Mucosa of stomach (tissue), 1 donor: ENCODE measurements around the gene TNFRSF11A.
A peak's percentile ranks its signal among the peaks of the same experiment; 100 is the strongest.

Experiments used
- H3K27me3 ChIP-seq: one replicate; pipeline ENCODE4 v1.7.0; 2013; ENCODE audit warnings: mild to moderate bottlenecking, low read length; ENCODE audit not compliant: control insufficient read depth, insufficient read depth
- H3K36me3 ChIP-seq: one replicate; pipeline ENCODE4 v1.7.0; 2013; ENCODE audit warnings: low read length; ENCODE audit not compliant: control insufficient read depth, insufficient read depth
- H3K4me1 ChIP-seq: one replicate; pipeline ENCODE4 v1.7.0; 2013; ENCODE audit warnings: mild to moderate bottlenecking, low read length; ENCODE audit not compliant: control insufficient read depth, insufficient read depth
- H3K4me3 ChIP-seq: one replicate; pipeline ENCODE4 v1.7.0; 2013; ENCODE audit warnings: low read length
- H3K9ac ChIP-seq: one replicate; pipeline ENCODE4 v1.7.0; 2013; ENCODE audit warnings: mild to moderate bottlenecking, low read length, moderate library complexity
- H3K9me3 ChIP-seq: one replicate; pipeline ENCODE4 v1.7.0; 2013; ENCODE audit warnings: mild to moderate bottlenecking, low read length, moderate library complexity; ENCODE audit not compliant: control insufficient read depth
- donor health status: Pancreatic carcinoma.

Gene TNFRSF11A

GRCh38 chr18:62413206-62413605, 88.1 kb downstream of the TNFRSF11A start:
- no peaks in the 10 kb centered on the region for H3K27me3 ChIP-seq
- H3K36me3 ChIP-seq: no peaks in the 10 kb centered on the region
- no peak overlapping the region for H3K4me3 ChIP-seq
- no peak overlapping the region for H3K9ac ChIP-seq
- H3K4me1 ChIP-seq: no peaks in the 10 kb centered on the region
- H3K9me3 ChIP-seq: no peaks in the 10 kb centered on the region

DNA sequence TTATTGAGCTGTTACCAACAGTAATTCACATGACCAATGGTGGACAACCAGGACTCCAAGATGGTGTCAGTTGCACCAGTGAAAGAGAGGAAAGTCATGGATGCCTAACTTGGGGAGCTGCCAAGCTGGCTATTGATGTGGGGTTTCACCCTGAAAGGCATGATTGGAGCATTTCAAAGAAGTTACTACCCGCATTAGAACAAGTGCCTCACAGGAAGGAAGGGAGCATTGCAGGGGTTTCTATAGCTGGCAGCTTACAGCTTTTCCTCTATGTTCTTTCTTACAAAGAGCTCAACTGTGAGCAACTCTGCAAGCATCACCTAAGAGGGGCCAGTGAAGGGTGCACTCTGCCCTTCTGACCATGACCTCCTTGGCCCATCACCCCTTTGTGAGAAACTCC, 93.1 kb downstream of the TNFRSF11A start:
- no peak overlapping the region for H3K4me3 ChIP-seq
- H3K9me3 ChIP-seq: no peaks in the 10 kb centered on the region
- no peak overlapping the region for H3K9ac ChIP-seq
- peaks cover 22% of the 10 kb centered on the region for H3K4me1 ChIP-seq
- no peaks in the 10 kb centered on the region for H3K27me3 ChIP-seq
- H3K36me3 ChIP-seq: no peaks in the 10 kb centered on the region

GRCh38 chr18:62420151-62420512, 95.0 kb downstream of the TNFRSF11A start:
- H3K4me3 ChIP-seq: no peak overlapping the region
- no peak overlapping the region for H3K9ac ChIP-seq

DNA sequence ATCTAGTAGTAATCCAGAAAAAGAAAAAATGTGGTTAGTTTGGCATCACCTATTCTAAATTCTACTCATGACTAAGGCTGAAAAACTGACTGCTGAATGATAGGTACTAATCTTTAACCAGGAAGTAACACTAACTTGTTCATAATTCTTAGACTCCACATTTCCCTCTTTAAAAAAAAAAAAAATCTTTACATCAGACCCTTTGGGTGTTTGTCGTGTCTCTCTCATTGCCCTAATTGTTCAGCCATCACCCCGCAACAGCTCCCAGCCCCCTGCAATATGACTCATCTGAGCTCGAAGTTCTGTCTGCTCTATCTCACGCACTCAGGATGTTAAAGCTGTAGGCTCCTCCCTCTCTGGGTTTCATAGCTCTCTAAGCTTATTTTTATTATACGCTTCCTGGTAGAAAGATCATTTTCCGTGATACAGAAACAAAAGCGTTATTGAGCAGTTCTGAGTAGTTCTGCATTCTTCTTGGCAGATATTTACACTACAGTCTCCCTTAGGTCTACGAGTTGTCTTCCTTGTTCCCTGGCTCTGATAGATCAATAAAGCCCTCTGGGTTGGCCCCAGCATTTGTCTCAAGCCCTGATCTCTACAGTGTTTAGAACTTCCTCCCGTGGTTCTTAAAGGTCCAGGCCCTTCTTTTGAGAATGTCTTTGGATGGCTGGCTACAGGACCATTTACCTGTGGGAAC, 95.6 kb downstream of the TNFRSF11A start:
- peak overlapping the region; percentile 0 for H3K9ac ChIP-seq
- H3K4me1 ChIP-seq: peaks cover 22% of the 10 kb centered on the region
- no peaks in the 10 kb centered on the region for H3K36me3 ChIP-seq
- no peaks in the 10 kb centered on the region for H3K9me3 ChIP-seq
- no peaks in the 10 kb centered on the region for H3K27me3 ChIP-seq
- H3K4me3 ChIP-seq: no peak overlapping the region

More at GRCh38 chr18:62420151-62420512, 95.0 kb downstream of the TNFRSF11A start:
- Histone ChIP-seq H3K27me3 (no peaks in the 10 kb centered on the region), H3K36me3 (no peaks in the 10 kb centered on the region), H3K4me1 (peaks cover 22% of the 10 kb centered on the region), H3K9me3 (no peaks in the 10 kb centered on the region)

DNA sequence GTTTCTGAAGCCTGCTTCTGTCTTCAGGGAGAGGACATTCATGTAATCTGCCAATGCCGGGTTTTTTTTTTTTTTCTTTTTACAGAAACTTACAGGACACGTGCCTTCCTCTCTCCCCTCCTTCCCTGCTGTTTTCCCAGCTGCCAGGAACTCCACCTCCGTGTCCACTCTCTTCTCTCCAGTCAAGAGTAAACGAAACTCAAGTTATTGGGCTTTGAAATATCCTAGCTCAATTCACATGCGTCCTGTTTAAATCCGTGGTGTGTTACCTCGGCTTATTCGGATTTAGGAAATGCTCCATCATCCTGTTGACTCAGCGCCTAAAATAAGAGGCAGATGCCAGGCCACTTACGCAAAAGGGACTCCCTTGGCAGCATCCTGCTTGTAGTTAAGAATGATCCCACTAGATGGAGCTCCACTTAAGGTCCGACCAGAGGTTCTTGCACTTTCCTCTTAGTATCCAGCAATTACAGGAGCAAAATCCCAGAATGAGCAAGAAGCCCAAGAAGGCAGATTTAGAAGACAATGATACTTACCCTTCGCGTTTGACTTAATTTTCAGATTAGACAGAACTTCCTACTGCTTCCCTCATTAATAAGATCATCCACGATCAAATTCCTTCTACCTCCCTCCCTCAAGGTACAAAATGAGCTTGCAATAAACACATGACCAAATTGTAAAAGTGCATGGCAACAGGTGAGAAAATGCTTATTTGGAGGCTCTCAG, 100.5 kb downstream of the TNFRSF11A start:
- no peaks in the 10 kb centered on the region for H3K27me3 ChIP-seq
- H3K9ac ChIP-seq: no peak overlapping the region
- no peaks in the 10 kb centered on the region for H3K9me3 ChIP-seq
- no peaks in the 10 kb centered on the region for H3K36me3 ChIP-seq
- peaks cover 14% of the 10 kb centered on the region for H3K4me1 ChIP-seq
- H3K4me3 ChIP-seq: no peak overlapping the region

- no peaks in the 10 kb centered on the region for H3K36me3 ChIP-seq
- H3K4me1 ChIP-seq: peaks cover 10% of the 10 kb centered on the region
- no peaks in the 10 kb centered on the region for H3K27me3 ChIP-seq
- no peak overlapping the region for H3K4me3 ChIP-seq
- no peak overlapping the region for H3K9ac ChIP-seq
- H3K9me3 ChIP-seq: no peaks in the 10 kb centered on the region
These were observed 101.0 kb downstream of the TNFRSF11A start for GRCh38 chr18:62426191-62426488.

DNA sequence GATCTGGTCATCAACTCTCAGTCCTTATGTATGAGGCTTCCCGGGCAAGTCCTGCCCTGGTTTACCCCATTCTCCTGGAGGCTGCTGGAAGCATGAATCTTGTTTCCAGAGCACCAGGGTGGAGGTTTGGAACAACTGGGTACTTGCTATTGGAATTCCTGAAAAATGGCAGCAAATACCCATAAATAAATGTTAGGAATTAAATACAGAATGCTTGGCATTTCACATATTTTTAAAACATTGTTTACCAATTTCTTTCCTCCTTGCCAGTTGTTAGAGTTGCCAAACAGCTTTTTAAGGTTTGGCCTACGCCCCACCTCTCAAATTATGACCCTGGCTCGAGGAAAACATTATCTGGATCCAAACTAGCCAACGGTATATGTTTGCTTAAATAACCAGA, 107.1 kb downstream of the TNFRSF11A start:
- no peaks in the 10 kb centered on the region for H3K9me3 ChIP-seq
- no peaks in the 10 kb centered on the region for H3K36me3 ChIP-seq
- H3K27me3 ChIP-seq: no peaks in the 10 kb centered on the region
- no peak overlapping the region for H3K4me3 ChIP-seq
- peaks cover 7% of the 10 kb centered on the region for H3K4me1 ChIP-seq
- no peak overlapping the region for H3K9ac ChIP-seq

DNA sequence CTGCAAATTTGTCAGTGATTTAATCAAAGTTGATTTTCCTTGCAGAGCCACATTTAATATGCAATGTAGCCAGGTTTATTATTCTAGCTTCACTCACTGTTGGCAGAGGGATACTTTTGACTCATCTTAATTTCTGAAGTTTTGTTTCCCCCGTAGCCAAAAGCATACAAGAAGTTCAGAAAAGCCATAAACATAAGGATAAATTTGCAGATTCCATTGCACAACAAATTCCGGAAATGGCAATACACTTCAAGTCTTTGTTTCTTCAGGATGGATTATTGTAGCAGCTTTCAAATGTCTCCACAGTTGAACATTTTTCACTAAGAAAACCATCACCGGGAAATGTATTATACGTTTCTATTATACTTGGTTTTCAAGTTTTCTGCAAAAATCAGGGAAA, 109.7 kb downstream of the TNFRSF11A start:
- H3K9ac ChIP-seq: no peak overlapping the region
- H3K4me3 ChIP-seq: no peak overlapping the region
- H3K4me1 ChIP-seq: peaks cover 19% of the 10 kb centered on the region
- no peaks in the 10 kb centered on the region for H3K9me3 ChIP-seq
- H3K36me3 ChIP-seq: no peaks in the 10 kb centered on the region
- no peaks in the 10 kb centered on the region for H3K27me3 ChIP-seq

DNA sequence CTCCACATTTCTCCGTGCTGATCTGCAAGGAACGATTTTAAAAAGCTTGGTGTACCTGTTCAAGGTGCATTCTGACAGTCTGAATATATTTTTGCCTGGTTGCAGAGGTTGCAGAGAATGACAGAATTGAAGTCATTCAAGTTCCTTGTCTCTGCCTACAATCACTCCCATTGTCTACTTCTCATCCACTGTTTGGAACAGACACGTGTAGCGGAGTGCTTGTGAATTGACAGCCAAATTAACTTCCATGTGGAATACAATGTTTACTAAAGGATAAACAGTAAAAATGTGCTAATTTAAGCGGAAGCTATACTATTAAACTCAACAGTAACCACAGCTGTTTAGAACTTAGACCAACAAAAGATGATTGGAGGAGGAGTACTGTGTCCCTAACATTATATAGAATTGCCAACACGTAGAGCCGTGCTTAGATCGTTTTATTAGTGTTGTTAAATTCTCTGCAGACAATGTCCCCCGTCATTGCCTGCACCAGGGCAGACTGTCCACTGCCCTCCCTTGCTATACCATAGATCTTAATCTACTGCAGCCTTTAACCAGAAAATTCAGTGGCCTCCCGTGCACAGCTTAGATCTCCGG, 110.4 kb downstream of the TNFRSF11A start:
- H3K36me3 ChIP-seq: no peaks in the 10 kb centered on the region

GRCh38 chr18:62436636-62437234, 111.6 kb downstream of the TNFRSF11A start:
- no peaks in the 10 kb centered on the region for H3K36me3 ChIP-seq
- H3K9ac ChIP-seq: no peak overlapping the region
- no peaks in the 10 kb centered on the region for H3K9me3 ChIP-seq
- no peak overlapping the region for H3K4me3 ChIP-seq
- peaks cover 19% of the 10 kb centered on the region for H3K4me1 ChIP-seq
- H3K27me3 ChIP-seq: no peaks in the 10 kb centered on the region

More for the DNA sequence above, 110.4 kb downstream of the TNFRSF11A start:
- Histone ChIP-seq H3K4me3 (no peak overlapping the region), H3K9ac (no peak overlapping the region), H3K27me3 (no peaks in the 10 kb centered on the region), H3K4me1 (peaks cover 19% of the 10 kb centered on the region), H3K9me3 (no peaks in the 10 kb centered on the region)

DNA sequence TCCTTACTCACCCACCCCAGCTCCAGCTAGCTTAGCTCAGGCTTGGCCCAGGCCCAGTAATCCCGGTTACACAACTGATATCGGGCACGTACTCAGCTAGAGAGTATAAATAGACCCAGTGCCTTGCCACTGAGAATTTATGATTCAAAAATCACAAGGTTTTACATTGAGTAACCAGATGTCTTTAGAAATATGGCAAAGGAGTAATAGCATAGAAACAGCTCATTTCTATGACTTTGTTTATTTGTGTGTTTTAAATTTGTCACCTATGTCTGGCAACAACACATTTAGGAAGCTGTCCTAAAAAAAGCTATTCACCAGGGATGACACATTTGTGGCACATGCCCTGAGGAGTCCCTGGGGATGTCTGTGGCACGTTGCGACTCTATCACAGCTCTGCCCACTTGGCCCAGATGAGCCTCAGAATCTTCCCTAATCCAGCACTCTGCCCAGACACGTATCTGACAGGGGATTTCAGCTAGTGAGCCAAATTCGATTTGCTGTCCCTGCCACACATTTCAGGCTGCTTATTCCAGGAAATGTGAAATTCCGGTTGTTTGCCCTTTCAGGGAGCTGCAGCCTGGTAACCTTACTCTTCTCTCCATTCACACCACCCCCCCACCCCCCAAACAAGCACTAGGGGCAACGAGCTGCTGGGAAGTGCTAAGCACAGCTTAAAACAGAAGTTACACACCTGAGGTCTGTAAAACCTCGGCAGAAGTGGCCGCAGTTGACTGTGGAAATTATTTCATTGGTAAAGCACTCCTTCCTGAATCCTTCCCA, 112.3 kb downstream of the TNFRSF11A start:
- no peaks in the 10 kb centered on the region for H3K36me3 ChIP-seq
- no peak overlapping the region for H3K9ac ChIP-seq
- H3K4me1 ChIP-seq: peaks cover 19% of the 10 kb centered on the region
- no peaks in the 10 kb centered on the region for H3K9me3 ChIP-seq
- H3K4me3 ChIP-seq: no peak overlapping the region
- H3K27me3 ChIP-seq: no peaks in the 10 kb centered on the region

DNA sequence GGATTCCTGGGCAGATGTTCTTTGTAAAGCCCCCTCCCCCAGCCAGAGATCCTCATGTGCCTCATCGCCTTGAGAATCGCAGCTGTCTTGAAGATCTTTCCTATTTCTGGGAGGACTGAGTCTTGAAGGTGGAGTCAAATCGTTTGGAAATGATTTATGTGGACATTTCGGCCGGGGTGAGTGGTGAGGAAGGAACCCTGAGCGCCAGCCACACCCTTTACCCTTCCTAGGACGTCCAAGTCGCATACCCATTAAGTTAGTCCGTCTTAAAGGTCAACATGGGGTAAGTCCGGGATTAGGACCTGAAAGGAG, 112.9 kb downstream of the TNFRSF11A start:
- H3K4me3 ChIP-seq: no peak overlapping the region
- no peaks in the 10 kb centered on the region for H3K27me3 ChIP-seq
- H3K9ac ChIP-seq: no peak overlapping the region
- peaks cover 19% of the 10 kb centered on the region for H3K4me1 ChIP-seq
- H3K9me3 ChIP-seq: no peaks in the 10 kb centered on the region
- no peaks in the 10 kb centered on the region for H3K36me3 ChIP-seq
